ENCODE measurements around the gene NPIPB2.

DNA sequence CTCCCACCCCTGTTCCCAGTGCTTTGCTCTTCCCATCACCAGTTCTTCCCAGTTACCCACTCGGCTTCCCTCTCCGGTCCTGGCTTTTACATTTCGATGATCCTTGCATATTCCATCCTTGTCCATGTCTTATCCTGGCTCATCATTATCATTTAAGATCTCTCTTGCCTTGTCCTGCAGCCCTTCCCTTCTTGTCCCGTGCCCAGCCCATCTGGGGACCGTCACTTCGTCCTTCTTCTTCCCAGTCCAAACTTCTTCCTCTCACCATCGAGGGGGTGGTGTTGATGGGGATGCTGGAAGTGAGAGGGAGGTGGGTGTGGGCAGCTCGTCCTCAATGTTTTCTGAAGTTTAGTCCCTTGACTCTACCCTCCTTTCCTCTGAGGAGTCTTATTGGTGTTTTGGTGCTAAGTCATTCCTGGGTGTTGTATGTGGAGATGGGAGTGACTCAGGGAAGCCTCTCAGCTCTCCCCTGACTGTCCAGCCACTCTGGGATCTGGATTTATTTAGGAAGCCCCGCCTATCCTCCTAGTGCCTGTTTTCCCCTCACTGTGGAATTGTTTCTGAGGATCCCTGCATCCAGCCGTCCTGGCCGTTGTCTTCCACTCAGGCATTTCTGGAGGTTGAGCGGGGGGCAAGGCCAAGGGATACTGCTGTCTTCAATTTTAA is 35.7 kb upstream of the NPIPB2 start:
- TF ChIP-seq FOXK2 (IDR thresholded peaks at IDR 0.05) (no peak), NFYB (IDR thresholded peaks at IDR 0.05; ENCODE audit: insufficient read depth, low read depth, low read length) (no peak), BCL11A (IDR thresholded peaks at IDR 0.05; ENCODE audit: low read depth, low read length) (no peak)
- TF ChIP-seq, protein P1, sequence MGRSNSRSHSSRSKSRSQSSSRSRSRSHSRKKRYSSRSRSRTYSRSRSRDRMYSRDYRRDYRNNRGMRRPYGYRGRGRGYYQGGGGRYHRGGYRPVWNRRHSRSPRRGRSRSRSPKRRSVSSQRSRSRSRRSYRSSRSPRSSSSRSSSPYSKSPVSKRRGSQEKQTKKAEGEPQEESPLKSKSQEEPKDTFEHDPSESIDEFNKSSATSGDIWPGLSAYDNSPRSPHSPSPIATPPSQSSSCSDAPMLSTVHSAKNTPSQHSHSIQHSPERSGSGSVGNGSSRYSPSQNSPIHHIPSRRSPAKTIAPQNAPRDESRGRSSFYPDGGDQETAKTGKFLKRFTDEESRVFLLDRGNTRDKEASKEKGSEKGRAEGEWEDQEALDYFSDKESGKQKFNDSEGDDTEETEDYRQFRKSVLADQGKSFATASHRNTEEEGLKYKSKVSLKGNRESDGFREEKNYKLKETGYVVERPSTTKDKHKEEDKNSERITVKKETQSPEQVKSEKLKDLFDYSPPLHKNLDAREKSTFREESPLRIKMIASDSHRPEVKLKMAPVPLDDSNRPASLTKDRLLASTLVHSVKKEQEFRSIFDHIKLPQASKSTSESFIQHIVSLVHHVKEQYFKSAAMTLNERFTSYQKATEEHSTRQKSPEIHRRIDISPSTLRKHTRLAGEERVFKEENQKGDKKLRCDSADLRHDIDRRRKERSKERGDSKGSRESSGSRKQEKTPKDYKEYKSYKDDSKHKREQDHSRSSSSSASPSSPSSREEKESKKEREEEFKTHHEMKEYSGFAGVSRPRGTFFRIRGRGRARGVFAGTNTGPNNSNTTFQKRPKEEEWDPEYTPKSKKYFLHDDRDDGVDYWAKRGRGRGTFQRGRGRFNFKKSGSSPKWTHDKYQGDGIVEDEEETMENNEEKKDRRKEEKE (IDR thresholded peaks at IDR 0.05) = no peak
- TF ChIP-seq, protein P2, sequence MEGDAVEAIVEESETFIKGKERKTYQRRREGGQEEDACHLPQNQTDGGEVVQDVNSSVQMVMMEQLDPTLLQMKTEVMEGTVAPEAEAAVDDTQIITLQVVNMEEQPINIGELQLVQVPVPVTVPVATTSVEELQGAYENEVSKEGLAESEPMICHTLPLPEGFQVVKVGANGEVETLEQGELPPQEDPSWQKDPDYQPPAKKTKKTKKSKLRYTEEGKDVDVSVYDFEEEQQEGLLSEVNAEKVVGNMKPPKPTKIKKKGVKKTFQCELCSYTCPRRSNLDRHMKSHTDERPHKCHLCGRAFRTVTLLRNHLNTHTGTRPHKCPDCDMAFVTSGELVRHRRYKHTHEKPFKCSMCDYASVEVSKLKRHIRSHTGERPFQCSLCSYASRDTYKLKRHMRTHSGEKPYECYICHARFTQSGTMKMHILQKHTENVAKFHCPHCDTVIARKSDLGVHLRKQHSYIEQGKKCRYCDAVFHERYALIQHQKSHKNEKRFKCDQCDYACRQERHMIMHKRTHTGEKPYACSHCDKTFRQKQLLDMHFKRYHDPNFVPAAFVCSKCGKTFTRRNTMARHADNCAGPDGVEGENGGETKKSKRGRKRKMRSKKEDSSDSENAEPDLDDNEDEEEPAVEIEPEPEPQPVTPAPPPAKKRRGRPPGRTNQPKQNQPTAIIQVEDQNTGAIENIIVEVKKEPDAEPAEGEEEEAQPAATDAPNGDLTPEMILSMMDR (IDR thresholded peaks at IDR 0.05 in 2 of 3, conservative IDR thresholded peaks at IDR 0.05 in 1 of 3; ENCODE audit: control insufficient read depth in 2 of 3, extremely low read depth in 1 of 3, insufficient read depth in 1 of 3, low read depth in 3 of 3, low read length in 3 of 3) = no peak
- TF ChIP-seq, protein P3, sequence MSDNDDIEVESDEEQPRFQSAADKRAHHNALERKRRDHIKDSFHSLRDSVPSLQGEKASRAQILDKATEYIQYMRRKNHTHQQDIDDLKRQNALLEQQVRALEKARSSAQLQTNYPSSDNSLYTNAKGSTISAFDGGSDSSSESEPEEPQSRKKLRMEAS (IDR thresholded peaks at IDR 0.05; ENCODE audit: low read depth, low read length) = no peak

All from GM12878 (cell line).